Stimulated activated CD8-positive, alpha-beta memory T cell treated with anti-CD3 and anti-CD28 coated beads, Interleukin-12 subunit alpha, Interleukin-12 subunit beta, amount 100 ng/mL, for 24 hours (primary cell): ENCODE measurements around the gene SHISA3.
"Not testable (repeated sequence)": the region's sequence is repeated elsewhere in the genome, so short reads cannot be mapped to it uniquely, and the experiment has no call there.

Experiments used
- DNase-seq: peaks from one replicate; pipeline ENCODE4 v3.0.0-alpha.2; 2020; ENCODE audit errors: extremely low read depth

SHISA3 gene

GRCh38 chr4:42396752-42397634 lies at the start of gene SHISA3:
Gene SHISA3 (plus strand): TSS chr4:42397488. CDS start chr4:42398057, 569 bp downstream.
- DNase-seq: no peak

DNA sequence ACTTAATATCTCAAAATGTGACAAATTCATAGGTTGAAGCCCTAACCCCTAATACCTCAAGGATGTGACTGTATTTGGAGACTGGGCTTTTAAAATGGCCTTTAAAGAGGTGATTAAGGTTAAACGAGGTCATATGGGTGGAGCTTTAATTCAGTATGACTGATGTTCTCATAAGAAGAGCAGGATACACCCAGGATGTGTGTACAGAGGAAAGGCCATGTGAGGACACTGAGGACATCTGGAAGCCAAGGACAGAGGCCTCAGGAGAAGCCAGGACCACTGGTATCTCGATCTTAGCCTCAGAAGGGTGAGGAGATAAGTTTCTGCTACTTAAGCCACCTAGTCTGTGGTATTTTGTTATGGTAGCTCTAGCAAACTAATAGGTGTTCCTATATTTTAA lies 49.0 kb upstream of the SHISA3 start:
- DNase-seq: no peak

- no peak for DNase-seq
These were observed 48.6 kb upstream of the SHISA3 start for GRCh38 chr4:42348692-42349091.

DNA sequence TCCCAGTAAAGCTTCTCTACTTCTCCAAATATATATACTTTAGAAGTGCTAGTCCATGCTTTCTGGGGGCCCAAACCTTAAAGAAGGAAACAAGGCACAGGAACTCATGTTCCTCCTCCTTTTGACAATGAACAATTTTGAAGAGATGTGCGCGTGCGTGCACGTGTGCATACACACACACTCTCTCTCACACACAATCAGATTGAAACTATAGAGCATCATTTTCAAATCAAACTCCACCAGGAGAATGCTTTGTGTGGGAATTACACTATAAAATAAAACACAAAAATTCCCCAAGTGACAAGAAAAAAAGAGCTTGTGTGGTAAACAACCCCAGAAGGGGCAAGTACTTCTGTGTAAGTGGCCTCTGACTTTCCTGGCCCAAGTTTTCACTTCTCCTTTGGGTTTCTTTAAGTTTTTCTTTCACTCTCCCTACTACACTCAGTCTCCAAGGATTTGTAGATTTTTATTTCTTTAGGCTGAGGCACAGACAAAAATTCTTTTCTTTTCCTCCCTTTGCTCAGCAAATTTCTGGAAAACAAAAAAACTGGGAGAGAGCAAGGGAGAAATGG lies 46.6 kb upstream of the SHISA3 start:
- DNase-seq: no peak

- no peak for DNase-seq
These were observed 45.2 kb upstream of the SHISA3 start for GRCh38 chr4:42352049-42352448.

DNA sequence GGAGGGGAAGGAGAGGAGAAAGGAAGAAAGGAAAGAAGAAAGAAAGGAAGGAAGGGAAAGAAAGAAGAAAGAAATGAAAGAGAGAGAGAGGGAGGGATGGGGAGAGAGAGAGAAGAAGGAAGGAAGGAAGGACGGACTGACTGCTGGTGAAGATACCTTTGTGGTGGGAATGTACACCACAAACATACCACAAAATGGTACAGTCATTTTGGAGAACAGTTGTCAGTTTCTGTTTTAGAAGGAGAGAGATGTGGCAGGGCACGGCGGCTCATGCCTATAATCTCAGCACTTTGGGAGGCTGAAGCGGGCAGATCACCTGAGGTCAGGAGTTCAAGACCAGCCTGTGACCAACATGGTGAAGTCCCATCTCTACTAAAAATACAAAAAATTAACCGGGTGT lies 40.0 kb upstream of the SHISA3 start:
- DNase-seq: no peak

- DNase-seq: no peak
These were observed 37.6 kb upstream of the SHISA3 start for GRCh38 chr4:42359711-42360110.

GRCh38 chr4:42360256-42360669 lies 37.0 kb upstream of the SHISA3 start:
- DNase-seq: no peak

GRCh38 chr4:42361456-42361855 lies 35.8 kb upstream of the SHISA3 start:
- no peak for DNase-seq

DNA sequence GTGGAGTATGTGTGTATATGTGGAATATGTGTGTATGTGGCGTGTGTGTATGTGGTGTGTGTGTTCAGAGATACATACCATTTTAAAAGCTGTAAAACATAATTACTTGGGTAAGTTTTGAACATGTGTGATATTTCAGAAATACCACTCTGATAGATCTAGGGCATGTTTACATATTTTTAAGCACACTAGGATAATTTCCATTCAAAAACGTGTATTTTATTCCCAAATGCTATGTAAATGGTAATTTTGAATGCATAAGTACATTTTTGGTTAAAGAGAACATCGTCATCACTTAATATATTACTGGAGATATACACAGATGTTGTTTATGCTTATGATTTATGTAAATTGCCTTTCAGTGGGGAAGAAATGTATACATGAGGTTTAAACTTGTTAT lies 34.7 kb upstream of the SHISA3 start:
- no peak for DNase-seq

GRCh38 chr4:42363614-42364013 lies 33.7 kb upstream of the SHISA3 start:
- DNase-seq: no peak

- no peak for DNase-seq
These were observed 32.8 kb upstream of the SHISA3 start for GRCh38 chr4:42364266-42365053.

DNA sequence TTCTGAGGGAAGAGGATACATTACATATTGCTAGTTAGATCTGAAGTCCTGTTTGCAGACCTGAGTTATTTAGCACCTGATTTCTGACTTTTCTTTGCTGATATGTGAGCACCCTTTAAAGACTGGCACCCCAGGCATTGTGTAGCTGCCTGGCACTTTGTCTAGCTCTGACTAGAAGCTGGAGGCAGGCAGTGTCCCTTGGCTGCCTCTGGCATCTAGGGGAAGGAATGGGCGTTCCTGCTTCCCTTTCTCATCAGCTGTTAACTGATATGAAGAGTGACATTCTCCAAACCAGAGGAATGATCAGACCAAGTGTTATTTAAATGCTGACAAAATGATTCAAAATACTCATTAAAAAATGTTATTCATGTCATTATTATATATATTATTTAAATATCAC lies 30.3 kb upstream of the SHISA3 start:
- no peak for DNase-seq

DNA sequence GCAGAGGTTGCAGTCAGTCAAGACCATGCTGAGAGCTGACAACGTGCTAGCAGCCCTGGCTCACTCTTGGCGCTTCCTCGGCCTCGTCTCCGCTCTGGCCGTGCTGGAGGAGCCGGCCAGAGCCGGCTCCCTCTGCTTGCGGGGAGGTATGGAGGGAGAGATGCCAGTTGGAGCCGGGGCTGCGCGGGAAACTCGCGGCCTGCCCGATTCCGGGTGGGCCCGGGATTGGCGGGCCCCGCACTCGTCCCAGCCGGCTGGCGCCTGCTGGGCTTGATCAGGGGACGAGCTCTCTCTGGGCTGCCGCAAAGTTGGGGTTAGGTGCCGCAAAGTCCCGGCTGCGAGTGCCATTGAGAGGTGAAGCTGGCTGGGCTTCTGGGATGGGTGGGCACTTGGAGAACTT lies 27.8 kb upstream of the SHISA3 start:
- no peak for DNase-seq

DNA sequence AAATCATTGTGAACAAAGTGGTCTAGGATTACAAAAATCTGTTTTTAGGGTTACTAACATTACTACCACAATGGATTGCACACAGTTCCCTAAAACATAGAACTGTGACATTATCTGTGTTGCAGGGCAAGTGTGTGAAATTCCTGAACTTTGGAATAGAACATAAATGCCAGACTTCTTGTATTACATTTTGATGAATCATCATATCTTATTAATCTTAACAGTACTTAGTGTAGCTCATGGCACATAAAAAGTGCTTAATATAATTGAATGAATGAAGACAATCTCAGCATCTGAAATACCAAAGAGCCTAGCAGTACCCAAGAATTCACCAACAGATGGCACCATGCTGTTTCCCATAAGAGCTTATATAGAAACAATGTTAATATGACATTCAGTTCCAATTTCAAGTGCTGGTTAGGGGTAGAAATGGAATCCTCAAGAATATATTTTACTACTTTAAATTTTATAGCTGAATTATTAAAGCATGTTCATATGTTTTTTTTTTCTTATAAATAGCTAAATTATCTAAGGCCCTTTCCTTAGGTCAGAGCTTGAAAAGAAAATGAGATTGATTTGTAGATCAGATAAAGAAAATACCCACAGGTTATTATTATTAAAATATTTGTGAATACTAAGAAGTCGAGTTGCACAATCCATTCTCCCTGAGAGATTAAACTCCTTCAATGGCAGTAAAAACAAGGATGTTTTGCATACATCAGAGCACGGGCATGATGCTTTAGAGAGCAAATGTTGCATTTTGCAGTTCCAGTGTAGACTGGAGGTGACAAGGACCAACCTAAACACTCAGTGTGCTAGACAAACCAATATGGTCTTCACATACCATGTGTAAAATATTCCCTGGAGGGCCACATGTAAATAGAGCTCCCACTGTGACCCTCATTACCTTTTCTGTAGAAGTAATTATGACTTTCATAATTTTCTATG lies 25.7 kb upstream of the SHISA3 start:
- DNase-seq: no peak

- not testable (repeated sequence) for DNase-seq
These were observed 25.0 kb upstream of the SHISA3 start for GRCh38 chr4:42372303-42372702.

DNA sequence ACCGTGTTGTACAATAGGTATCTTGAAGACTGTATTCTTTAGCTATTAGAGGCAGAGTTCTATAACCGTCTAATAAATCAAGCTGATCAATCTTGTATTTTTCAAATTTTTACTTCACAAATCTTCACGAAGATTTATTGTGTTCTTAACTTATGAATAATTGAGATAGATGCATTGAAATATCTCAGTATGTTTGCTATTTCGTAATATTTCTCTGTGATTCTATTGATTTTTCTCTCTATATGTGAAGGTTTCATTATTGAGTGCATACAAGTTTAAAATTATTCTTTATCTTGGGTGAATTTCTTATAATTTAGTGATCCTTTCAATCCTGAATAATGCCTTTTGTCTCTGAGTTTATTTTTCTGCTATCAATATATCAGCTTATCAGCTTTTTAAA lies 19.8 kb upstream of the SHISA3 start:
- no peak for DNase-seq

DNA sequence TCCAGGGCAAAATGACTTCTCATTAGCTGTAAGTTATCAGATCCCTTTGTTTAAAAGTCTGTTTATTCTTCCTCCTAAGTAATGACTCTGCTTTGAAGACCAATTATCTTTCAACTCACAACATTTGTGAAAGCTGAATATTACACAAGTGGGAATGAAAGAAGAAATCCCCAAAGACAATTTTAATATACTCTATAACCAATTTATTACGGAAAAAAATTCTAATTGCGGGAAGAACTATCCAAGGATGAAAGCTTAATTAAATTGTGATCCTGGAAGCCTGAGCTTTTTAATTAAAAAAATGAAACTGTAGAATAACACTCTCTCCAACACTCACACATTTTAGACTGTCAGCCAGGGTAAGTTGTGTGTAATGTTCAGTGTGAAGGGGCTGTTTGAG lies 15.6 kb upstream of the SHISA3 start:
- no peak for DNase-seq

GRCh38 chr4:42385516-42385915 lies 11.8 kb upstream of the SHISA3 start:
- no peak for DNase-seq

GRCh38 chr4:42390622-42391354 lies 6.5 kb upstream of the SHISA3 start:
- no peak for DNase-seq

DNA sequence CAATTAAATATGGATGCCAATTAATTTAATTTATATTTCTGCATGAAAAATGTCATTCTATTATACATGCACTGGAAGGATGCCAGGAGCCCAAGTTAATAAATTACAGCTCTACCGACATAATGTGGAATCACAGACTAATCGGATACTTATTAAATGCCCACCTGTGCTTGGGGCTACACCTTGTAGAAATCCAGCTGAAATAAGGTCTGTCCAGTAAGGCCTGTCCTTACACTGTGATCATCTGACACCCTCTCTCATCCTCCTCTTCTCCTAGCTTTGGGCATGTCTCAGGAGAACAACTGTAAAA lies 6.0 kb upstream of the SHISA3 start:
- no peak for DNase-seq
